Measurements from ENCODE around the gene GBF1. TPM values are rescaled to one million over a fixed set of nuclear protein-coding genes. Genes with fewer than 3 reads are reported as not detected.

GBF1 gene
- total and polyA plus RNA-seq, 2 of the 13 experiments (the other 11 are each of a cell fraction or from before 2014, with no cell fraction given): 17.1 to 21.9 TPM

DNA sequence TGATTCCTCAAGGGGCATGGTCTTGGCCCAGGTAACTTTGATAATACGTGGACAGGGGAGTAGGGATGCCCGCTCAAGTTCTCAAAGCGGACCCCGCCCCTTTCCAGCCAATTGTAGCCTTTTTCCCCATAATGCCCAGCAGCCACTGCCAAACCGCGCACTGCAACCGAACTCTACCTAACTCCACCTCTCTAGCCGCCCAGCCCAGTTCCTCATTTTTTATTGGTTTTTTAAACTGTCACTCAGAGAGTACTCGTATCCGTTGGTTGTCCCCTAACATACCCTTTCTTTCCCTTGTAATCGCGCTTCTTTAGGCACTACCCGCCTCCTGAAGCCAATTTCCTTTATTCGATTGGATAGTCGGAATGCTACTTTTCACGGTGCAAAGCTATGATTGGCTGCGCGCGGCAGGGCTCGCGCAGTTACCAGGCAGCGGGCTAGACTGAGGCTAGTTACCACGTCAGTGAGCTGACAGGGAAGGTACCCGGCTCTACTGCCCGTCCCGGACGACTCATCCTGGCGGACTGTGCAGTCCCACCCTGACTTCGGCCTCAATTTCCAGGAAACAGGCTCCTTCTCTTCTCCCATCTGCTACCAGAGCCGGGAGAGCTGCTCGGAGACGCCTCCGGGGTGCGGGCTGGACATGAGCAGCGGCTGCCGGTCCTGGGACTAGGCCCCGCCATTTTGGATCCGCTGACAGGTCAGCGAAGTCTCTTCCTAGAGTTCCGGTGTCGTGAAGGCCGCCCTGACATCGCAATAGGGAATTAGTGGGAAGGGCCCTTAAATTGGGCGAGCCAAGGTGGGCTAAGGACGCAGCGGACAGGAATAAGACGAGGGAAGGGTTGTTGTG is at the start of gene GBF1 (continued):
- peak; percentile 86 for TF ChIP-seq THAP11 (CRISPR knock-in tag; IDR thresholded peaks at IDR 0.05)
- no peak for TF ChIP-seq JDP2 (CRISPR knock-in tag; IDR thresholded peaks at IDR 0.05; ENCODE audit: borderline replicate concordance)
- TF ChIP-seq ZNF335 (CRISPR knock-in tag; IDR thresholded peaks at IDR 0.05): peak; percentile 56; the same call in 1 of the 2 replicates
- 0 out of 2 replicates have a peak, but pooled peaks have one; percentile 30 for TF ChIP-seq PPARG (CRISPR knock-in tag; conservative IDR thresholded peaks at IDR 0.05)
- no peak for TF ChIP-seq AHR (CRISPR knock-in tag; IDR thresholded peaks at IDR 0.05)
- TF ChIP-seq MYC (CRISPR knock-in tag; IDR thresholded peaks at IDR 0.05; ENCODE audit: borderline replicate concordance): peak; percentile 41; the same call in 1 of the 2 replicates
- 0 out of 2 replicates have a peak, but pooled peaks have one; percentile 20 for TF ChIP-seq ELF3 (CRISPR knock-in tag; IDR thresholded peaks at IDR 0.05)
- 0 out of 2 replicates have a peak, but pooled peaks have one; percentile 47 for TF ChIP-seq ZNF224 (CRISPR knock-in tag; IDR thresholded peaks at IDR 0.05)
- TF ChIP-seq ZBTB21 (CRISPR knock-in tag; IDR thresholded peaks at IDR 0.05): peak; percentile 33; the same call in 1 of the 2 replicates
- TF ChIP-seq, protein P1, sequence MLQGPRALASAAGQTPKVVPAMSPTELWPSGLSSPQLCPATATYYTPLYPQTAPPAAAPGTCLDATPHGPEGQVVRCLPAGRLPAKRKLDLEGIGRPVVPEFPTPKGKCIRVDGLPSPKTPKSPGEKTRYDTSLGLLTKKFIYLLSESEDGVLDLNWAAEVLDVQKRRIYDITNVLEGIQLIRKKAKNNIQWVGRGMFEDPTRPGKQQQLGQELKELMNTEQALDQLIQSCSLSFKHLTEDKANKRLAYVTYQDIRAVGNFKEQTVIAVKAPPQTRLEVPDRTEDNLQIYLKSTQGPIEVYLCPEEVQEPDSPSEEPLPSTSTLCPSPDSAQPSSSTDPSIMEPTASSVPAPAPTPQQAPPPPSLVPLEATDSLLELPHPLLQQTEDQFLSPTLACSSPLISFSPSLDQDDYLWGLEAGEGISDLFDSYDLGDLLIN (CRISPR knock-in tag; IDR thresholded peaks at IDR 0.05; ENCODE audit: borderline replicate concordance): peak; percentile 78; the same call in 1 of the 2 replicates
- TF ChIP-seq ZNF879 (CRISPR knock-in tag; IDR thresholded peaks at IDR 0.05): peak; percentile 71; the same call in 1 of the 2 replicates
- TF ChIP-seq XRCC5 (optimal IDR thresholded peaks at IDR 0.05; ENCODE audit: low read length): peak; percentile 78
- TF ChIP-seq, protein P2, sequence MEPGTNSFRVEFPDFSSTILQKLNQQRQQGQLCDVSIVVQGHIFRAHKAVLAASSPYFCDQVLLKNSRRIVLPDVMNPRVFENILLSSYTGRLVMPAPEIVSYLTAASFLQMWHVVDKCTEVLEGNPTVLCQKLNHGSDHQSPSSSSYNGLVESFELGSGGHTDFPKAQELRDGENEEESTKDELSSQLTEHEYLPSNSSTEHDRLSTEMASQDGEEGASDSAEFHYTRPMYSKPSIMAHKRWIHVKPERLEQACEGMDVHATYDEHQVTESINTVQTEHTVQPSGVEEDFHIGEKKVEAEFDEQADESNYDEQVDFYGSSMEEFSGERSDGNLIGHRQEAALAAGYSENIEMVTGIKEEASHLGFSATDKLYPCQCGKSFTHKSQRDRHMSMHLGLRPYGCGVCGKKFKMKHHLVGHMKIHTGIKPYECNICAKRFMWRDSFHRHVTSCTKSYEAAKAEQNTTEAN (CRISPR knock-in tag; conservative IDR thresholded peaks at IDR 0.05): peak; percentile 43; the same call in 1 of the 2 replicates
- peak; percentile 58; the same call in 1 of the 2 replicates for TF ChIP-seq ZNF768 (CRISPR knock-in tag; IDR thresholded peaks at IDR 0.05)
- no peak for TF ChIP-seq NFATC3 (CRISPR knock-in tag; IDR thresholded peaks at IDR 0.05)
- TF ChIP-seq, protein P3, sequence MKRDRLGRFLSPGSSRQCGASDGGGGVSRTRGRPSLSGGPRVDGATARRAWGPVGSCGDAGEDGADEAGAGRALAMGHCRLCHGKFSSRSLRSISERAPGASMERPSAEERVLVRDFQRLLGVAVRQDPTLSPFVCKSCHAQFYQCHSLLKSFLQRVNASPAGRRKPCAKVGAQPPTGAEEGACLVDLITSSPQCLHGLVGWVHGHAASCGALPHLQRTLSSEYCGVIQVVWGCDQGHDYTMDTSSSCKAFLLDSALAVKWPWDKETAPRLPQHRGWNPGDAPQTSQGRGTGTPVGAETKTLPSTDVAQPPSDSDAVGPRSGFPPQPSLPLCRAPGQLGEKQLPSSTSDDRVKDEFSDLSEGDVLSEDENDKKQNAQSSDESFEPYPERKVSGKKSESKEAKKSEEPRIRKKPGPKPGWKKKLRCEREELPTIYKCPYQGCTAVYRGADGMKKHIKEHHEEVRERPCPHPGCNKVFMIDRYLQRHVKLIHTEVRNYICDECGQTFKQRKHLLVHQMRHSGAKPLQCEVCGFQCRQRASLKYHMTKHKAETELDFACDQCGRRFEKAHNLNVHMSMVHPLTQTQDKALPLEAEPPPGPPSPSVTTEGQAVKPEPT (CRISPR knock-in tag; IDR thresholded peaks at IDR 0.05; ENCODE audit: low read depth): no peak
- TF ChIP-seq, protein P4, sequence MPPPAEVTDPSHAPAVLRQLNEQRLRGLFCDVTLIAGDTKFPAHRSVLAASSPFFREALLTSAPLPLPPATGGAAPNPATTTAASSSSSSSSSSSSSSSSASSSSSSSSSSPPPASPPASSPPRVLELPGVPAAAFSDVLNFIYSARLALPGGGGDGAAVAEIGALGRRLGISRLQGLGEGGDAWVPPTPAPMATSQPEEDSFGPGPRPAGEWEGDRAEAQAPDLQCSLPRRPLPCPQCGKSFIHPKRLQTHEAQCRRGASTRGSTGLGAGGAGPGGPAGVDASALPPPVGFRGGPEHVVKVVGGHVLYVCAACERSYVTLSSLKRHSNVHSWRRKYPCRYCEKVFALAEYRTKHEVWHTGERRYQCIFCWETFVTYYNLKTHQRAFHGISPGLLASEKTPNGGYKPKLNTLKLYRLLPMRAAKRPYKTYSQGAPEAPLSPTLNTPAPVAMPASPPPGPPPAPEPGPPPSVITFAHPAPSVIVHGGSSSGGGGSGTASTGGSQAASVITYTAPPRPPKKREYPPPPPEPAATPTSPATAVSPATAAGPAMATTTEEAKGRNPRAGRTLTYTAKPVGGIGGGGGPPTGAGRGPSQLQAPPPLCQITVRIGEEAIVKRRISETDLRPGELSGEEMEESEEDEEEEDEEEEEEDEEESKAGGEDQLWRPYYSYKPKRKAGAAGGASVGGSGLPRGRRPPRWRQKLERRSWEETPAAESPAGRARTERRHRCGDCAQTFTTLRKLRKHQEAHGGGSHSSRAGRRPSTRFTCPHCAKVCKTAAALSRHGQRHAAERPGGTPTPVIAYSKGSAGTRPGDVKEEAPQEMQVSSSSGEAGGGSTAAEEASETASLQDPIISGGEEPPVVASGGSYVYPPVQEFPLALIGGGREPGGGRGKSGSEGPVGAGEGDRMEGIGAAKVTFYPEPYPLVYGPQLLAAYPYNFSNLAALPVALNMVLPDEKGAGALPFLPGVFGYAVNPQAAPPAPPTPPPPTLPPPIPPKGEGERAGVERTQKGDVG (CRISPR knock-in tag; IDR thresholded peaks at IDR 0.05; ENCODE audit: borderline replicate concordance): no peak
- TF ChIP-seq SIX4 (CRISPR knock-in tag; IDR thresholded peaks at IDR 0.05): no peak
- TF ChIP-seq, protein P5, sequence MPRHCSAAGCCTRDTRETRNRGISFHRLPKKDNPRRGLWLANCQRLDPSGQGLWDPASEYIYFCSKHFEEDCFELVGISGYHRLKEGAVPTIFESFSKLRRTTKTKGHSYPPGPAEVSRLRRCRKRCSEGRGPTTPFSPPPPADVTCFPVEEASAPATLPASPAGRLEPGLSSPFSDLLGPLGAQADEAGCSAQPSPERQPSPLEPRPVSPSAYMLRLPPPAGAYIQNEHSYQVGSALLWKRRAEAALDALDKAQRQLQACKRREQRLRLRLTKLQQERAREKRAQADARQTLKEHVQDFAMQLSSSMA (CRISPR knock-in tag; IDR thresholded peaks at IDR 0.05): no peak
- no peak for TF ChIP-seq SETDB1 (CRISPR knock-in tag; IDR thresholded peaks at IDR 0.05; ENCODE audit: borderline replicate concordance)
- no peak for TF ChIP-seq TRIM24 (CRISPR knock-in tag; IDR thresholded peaks at IDR 0.05)
